ENCODE measurements around the gene ARMS2.

GRCh38 chr10:122494173-122494820 is 39.8 kb downstream of the ARMS2 start:
- no peak for TF ChIP-seq CTCF (conservative IDR thresholded peaks at IDR 0.05; ENCODE audit: low read length)
- TF ChIP-seq EZH2phosphoT487 (IDR thresholded peaks at IDR 0.05; ENCODE audit: borderline replicate concordance, low read depth, low read length), result no peak
